Neural cell (in vitro differentiated cells): Measurements from ENCODE around the gene IL6ST.
"Not testable (repeated sequence)": the region's sequence is repeated elsewhere in the genome, so short reads cannot be mapped to it uniquely, and the experiment has no call there.

Source experiments
- CTCF ChIP-seq: fragments of 450-650 bp; IDR thresholded peaks from 2 replicates; pipeline ENCODE4 v1.5.1; 2014; ENCODE audit warnings: antibody characterized with exemption, mild to moderate bottlenecking, moderate library complexity; ENCODE audit not compliant: poor library complexity, severe bottlenecking
- SMC3 ChIP-seq: fragments of 450-650 bp; conservative IDR thresholded peaks from 2 replicates; pipeline ENCODE4 v1.6.1; 2014; ENCODE audit warnings: antibody characterized with exemption, mild to moderate bottlenecking, moderate library complexity; ENCODE audit not compliant: poor library complexity

GRCh38 chr5:55988428-55988827 lies 6.3 kb downstream of the IL6ST start:
- not testable (repeated sequence) for TF ChIP-seq SMC3, CTCF
